ENCODE results near the gene PARM1.

DNA sequence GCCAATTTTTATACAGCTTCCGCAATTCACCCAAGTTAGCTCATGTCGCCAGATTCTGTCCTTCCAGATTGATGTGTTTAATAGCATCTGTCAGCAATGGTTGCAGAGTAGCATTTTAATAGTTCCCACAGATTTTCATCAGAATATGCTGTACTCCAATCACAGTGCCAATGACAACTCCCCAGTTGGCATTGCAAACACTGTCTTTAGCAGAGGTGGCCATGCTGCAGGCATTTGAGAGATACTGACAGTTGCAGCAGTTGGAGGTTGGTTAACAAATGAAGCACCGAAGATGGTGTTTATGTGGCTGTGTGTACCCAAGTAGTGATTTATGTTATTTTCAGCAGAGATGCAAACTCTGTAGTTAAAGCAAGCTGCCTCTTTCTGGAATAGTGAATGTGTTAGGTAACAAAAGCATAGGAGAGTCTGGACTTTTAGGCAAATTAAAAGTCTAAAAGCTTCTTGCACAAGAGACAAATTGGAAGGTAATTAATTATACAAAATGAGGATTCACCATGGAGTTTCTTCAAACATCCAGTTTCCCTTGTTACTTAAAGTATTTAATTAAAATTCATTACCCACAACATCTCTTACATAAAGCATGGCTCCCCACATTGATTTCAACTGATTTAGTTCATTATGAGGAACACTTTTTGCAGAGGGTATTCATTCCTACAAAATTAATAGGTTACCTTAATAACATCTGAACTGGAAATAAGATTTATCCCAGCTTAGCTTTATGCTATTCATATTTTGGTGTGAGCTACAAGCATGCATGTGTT lies 65.2 kb downstream of the PARM1 start:
- TF ChIP-seq CTCF (IDR thresholded peaks at IDR 0.05 in 8 of 11, conservative IDR thresholded peaks at IDR 0.05 in 3 of 11) (no peak), POLR2A (IDR thresholded peaks at IDR 0.05) (no peak), POLR2AphosphoS5 (IDR thresholded peaks at IDR 0.05) (no peak)

Measured in spleen (tissue), 7 donors.